GM21528 (cell line): ENCODE data around the gene JCAD.
"Not testable (repeated sequence)": the region's sequence is repeated elsewhere in the genome, so short reads cannot be mapped to it uniquely, and the experiment has no call there.

Experiments used
- ATAC-seq: cut with Tn5 transposase; IDR thresholded peaks from one replicate; pipeline ENCODE4 v1.9.1; 2021; ENCODE audit warnings: mild to moderate bottlenecking, moderate library complexity; ENCODE audit not compliant: unreplicated experiment, low FRiP score

JCAD gene

GRCh38 chr10:29993319-29993915 lies 66.0 kb downstream of the JCAD start:
- ATAC-seq = no peak

GRCh38 chr10:29992914-29993313 lies 66.5 kb downstream of the JCAD start:
- ATAC-seq = no peak

GRCh38 chr10:29991382-29991781 lies 68.0 kb downstream of the JCAD start:
- no peak for ATAC-seq

- no peak for ATAC-seq
These were observed 71.9 kb downstream of the JCAD start for GRCh38 chr10:29987471-29987870.

- ATAC-seq = no peak
These were observed 76.3 kb downstream of the JCAD start for GRCh38 chr10:29982997-29983648.

GRCh38 chr10:29981510-29981909 lies 77.9 kb downstream of the JCAD start:
- no peak for ATAC-seq

- no peak for ATAC-seq
These were observed 79.3 kb downstream of the JCAD start for GRCh38 chr10:29980084-29980483.

GRCh38 chr10:29979421-29979779 lies 80.0 kb downstream of the JCAD start:
- ATAC-seq = not testable (repeated sequence)

- no peak for ATAC-seq
These were observed 82.2 kb downstream of the JCAD start for GRCh38 chr10:29977171-29977570.

- no peak for ATAC-seq
These were observed 83.3 kb downstream of the JCAD start for GRCh38 chr10:29976134-29976533.

- ATAC-seq = no peak
These were observed 84.6 kb downstream of the JCAD start for GRCh38 chr10:29974773-29975172.

- ATAC-seq = no peak
These were observed 85.5 kb downstream of the JCAD start for GRCh38 chr10:29973921-29974320.

GRCh38 chr10:29970576-29970975 lies 88.8 kb downstream of the JCAD start:
- ATAC-seq = no peak

- no peak for ATAC-seq
These were observed 89.4 kb downstream of the JCAD start for GRCh38 chr10:29970012-29970396.

- no peak for ATAC-seq
These were observed 90.0 kb downstream of the JCAD start for GRCh38 chr10:29969255-29970011.

- no peak for ATAC-seq
These were observed 90.8 kb downstream of the JCAD start for GRCh38 chr10:29968585-29968984.

- no peak for ATAC-seq
These were observed 93.1 kb downstream of the JCAD start for GRCh38 chr10:29966269-29966668.
